ENCODE measurements around the gene TAF11. TPM values are rescaled to one million over a fixed set of nuclear protein-coding genes. Genes with fewer than 3 reads are reported as not detected.

Gene TAF11
- total and polyA plus RNA-seq, 2 of the 8 experiments (the other 6 are each of a cell fraction or from before 2014, with no cell fraction given) = 38.2 to 48.6 TPM

GRCh38 chr6:34912715-34913464 is 25.0 kb upstream of the TAF11 start:
- Histone ChIP-seq H2AFZ (ENCODE audit: low read length) (no peak overlapping the region), H3K9ac (replicated peaks in 1 of 4; ENCODE audit: extremely low read depth in 1 of 4, low read depth in 3 of 4, low read length in 3 of 4) (no peak overlapping the region), H2BK15ac (ENCODE audit: low read length) (no peak overlapping the region), H3K18ac (ENCODE audit: extremely low read depth, low read length) (no peak overlapping the region), H4K5ac (ENCODE audit: insufficient read length, low read depth, low read length) (no peak overlapping the region), H2BK120ac (replicated peaks; ENCODE audit: low read depth, low read length) (no peak overlapping the region), H4K20me1 (replicated peaks in 1 of 2; ENCODE audit: control insufficient read depth in 1 of 2, insufficient read depth in 2 of 2, low read length in 2 of 2) (peaks cover 4 to 10% of the 10 kb centered on the region in 2 experiments), H3K4me1 (replicated peaks in 1 of 4; ENCODE audit: control insufficient read depth in 3 of 4, insufficient read depth in 4 of 4, low read length in 3 of 4) (no peaks in the 10 kb centered on the region), H4K8ac (ENCODE audit: extremely low read depth, insufficient read depth, low read length) (no peak overlapping the region), H3K56ac (replicated peaks; ENCODE audit: insufficient read length, low read depth, low read length) (no peak overlapping the region), H3K14ac (ENCODE audit: insufficient read length) (no peak overlapping the region), H3K23me2 (ENCODE audit: low read depth, low read length) (no peaks in the 10 kb centered on the region), H3K27ac (ENCODE audit: low read depth, low read length) (no peak overlapping the region), H3K36me3 (ENCODE audit: control insufficient read depth in 2 of 4, insufficient read depth in 4 of 4, low read length in 3 of 4) (no peaks in the 10 kb centered on the region), H2BK12ac (ENCODE audit: low read depth, low read length) (no peak overlapping the region), H2AK5ac (ENCODE audit: low read depth, low read length) (no peak overlapping the region), H4K91ac (replicated peaks; ENCODE audit: insufficient read length, low read length) (no peak overlapping the region), H3K79me1 (ENCODE audit: low read depth, low read length) (peaks cover 1% of the 10 kb centered on the region), H3K9me3 (ENCODE audit: insufficient read depth in 2 of 2, low read depth in 1 of 2, low read length in 1 of 2) (no peaks in the 10 kb centered on the region), H3K79me2 (ENCODE audit: control insufficient read depth in 1 of 2, insufficient read depth in 2 of 2, low read length in 2 of 2) (peaks cover 0 to 72% of the 10 kb centered on the region in 2 experiments), H3K4ac (replicated peaks; ENCODE audit: insufficient read length, low read depth, low read length) (no peak overlapping the region), H3K4me2 (ENCODE audit: insufficient read depth in 1 of 2, low read depth in 2 of 2, low read length in 2 of 2) (no peak overlapping the region), H2BK5ac (ENCODE audit: low read depth, low read length) (no peak overlapping the region), H3K23ac (ENCODE audit: insufficient read length) (no peak overlapping the region), H2BK20ac (ENCODE audit: low read length) (no peak overlapping the region; the same call in 1 of the 2 replicates), H3K4me3 (ENCODE audit: extremely low read depth in 1 of 4, insufficient read depth in 2 of 4, low read depth in 3 of 4, low read length in 4 of 4) (no peak overlapping the region), H3K27me3 (replicated peaks in 1 of 4; ENCODE audit: control insufficient read depth in 3 of 4, extremely low read depth in 1 of 4, insufficient read depth in 3 of 4, low read length in 3 of 4) (no peaks in the 10 kb centered on the region)
- 80 to 100% methylated on average over 1 to 3 of the region's 3 CpGs for WGBS, 2 experiments (ENCODE audit: extremely low coverage in 1 of 2, insufficient coverage in 1 of 2, insufficient read length in 1 of 2, insufficient replicate concordance in 2 of 2, low coverage in 1 of 2, low lambda C conversion rate in 2 of 2, missing lambda C conversion rate in 1 of 2)
- TF ChIP-seq HDAC2 (IDR thresholded peaks at IDR 0.05; ENCODE audit: borderline replicate concordance in 1 of 2, low read depth in 2 of 2, low read length in 2 of 2) = no peak
- no peak for TF ChIP-seq POU5F1 (IDR thresholded peaks at IDR 0.05; ENCODE audit: low read depth, low read length)
- no peak for TF ChIP-seq JUND (IDR thresholded peaks at IDR 0.05; ENCODE audit: low read length)
- no peak for TF ChIP-seq ASH2L (IDR thresholded peaks at IDR 0.05; ENCODE audit: low read length)
- CTCF ChIA-PET (ENCODE audit: partially characterized antibody) = no interaction called here
- POLR2A ChIA-PET (ENCODE audit: partially characterized antibody) = no interaction called here
- DNase-seq (ENCODE audit: low read depth in 1 of 2, low spot score in 2 of 2) (no peak), FAIRE-seq (no peak)
